Activated naive CD4-positive, alpha-beta T cell treated with anti-CD3 and anti-CD28 coated beads, Interleukin-2, amount 50 U/mL, for 16 hours (primary cell): ENCODE results near the gene AJAP1.

Experiments
- DNase-seq: peaks from one replicate; pipeline ENCODE4 v3.0.0-alpha.2; 2020

The AJAP1 gene

GRCh38 chr1:4631321-4631720, 23.1 kb upstream of the AJAP1 start:
- DNase-seq, result no peak

GRCh38 chr1:4633346-4633745, 21.1 kb upstream of the AJAP1 start:
- DNase-seq, result no peak

DNA sequence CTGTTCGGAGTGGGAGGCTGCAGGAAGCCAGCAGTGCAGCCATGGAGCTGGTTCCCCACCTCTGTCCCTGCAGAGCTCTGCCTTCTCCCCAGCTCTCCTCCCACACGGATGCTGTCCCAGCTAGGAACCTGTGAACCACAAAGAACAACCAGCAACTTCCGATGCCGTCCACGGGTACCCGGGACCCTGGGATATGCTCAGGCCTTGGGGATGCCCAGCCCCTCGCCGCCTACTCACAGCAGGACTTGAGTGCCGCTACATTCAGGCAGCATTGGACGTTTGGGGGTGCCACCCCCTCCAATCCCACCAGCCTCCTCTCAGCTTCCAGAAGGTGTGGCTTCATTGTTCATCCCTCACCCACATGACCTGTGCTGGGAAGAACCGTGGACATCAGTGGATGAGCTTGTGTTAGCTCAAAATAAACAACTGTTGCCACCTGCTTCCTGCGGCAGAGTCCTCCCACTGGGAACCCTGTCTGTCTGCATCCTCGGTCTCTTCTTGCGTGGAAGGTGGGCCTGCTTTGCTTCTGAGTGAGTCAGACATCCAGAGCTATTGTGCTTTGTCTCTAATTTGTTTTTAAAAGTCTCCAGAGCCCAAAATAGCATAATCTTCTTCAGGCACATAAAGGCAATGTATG, 20.1 kb upstream of the AJAP1 start:
- DNase-seq, result no peak

GRCh38 chr1:4634793-4635406, 19.5 kb upstream of the AJAP1 start:
- DNase-seq, result no peak

DNA sequence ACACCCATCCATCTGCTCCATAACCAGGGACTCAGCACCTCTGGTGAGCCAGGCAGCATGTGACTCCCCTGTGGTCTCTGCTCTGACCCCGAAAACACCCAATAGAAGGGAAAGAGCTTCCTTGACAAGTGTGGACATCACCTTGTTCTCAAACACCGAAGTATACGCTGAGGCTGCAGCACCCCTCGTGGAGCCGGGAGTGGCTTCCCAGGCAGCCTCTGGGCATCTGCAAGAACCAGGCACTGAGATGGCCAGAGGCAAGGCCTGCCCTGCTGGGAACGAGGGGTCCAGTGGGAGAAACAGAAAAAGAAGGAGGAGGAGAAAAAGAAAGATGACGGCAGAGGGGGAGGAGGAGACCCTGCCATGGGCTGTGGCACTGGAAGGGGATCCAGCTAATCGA, 18.2 kb upstream of the AJAP1 start:
- DNase-seq, result no peak

DNA sequence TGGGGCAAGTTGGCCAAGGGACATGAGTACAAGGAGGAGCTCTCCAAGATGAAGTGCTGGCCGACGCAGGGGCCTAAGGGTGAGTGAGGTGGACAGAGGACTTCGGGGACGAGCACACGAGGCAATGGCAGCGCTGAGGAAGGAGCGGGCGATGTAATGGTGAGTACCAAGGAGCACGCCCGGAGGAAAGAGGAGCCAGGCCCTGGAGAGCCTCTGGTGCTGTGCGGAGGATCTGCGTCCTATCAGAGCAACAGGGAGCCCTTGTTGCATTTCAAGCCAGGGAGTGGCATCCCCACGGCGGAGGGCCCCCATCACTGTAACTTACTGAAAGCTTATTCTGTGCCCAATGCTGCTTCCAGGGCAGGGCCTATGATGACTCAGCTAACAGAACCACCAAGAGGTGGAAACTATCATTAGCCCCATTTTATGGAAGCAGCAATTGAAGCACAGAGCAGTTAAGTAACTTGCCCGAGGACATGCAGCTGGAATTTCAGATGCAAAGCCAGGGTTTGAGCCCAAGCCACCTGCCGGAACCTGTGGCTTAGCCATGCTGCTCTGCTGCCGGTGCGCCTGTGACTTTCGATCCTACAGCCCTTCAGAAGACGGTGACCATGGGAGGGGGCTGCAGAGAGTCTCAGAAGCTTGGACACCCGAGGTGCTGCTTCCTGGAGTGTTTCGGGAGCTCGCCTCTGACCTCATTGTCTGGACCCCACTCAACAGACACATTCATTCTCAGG, 17.6 kb upstream of the AJAP1 start:
- no peak for DNase-seq

DNA sequence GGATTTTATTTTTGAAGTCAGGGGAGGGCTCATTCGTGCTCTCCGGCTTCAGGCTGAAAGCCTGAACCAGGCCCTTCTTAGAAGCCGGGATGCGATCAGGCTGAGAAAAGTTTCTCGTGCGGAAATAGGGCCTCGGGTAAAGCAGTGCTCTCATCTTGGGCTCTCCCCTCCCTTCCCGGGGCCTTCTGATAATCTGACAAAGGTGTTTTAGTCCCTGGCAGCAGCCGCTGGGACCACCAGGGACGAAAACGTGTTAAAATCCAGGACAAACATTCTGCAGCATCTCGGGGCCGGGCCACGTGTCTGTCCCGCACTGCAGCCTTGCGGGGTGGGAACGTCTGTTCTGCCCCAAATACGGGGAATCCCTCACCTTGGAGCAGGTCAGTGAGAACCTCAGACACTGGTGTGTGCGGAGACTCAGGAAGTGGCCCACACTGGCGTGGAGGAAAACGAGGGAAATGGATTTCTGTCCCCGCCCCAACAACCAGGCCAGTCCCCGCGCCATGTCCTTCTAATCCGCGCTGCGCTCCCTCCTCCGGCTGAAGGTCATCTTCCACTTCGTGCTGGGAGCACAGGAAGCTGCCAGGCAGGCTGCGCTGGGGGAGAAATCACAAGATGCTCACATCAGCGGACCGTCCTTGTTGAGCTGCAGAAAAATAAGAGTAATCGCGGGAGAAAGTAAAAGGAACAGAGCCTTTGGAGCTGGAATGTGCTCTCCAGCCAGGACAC, 16.6 kb upstream of the AJAP1 start:
- no peak for DNase-seq

- DNase-seq, result no peak
These were observed 16.1 kb upstream of the AJAP1 start for GRCh38 chr1:4638345-4638729.

GRCh38 chr1:4640931-4641330, 13.5 kb upstream of the AJAP1 start:
- no peak for DNase-seq

- no peak for DNase-seq
These were observed 7.0 kb upstream of the AJAP1 start for GRCh38 chr1:4647391-4647790.

DNA sequence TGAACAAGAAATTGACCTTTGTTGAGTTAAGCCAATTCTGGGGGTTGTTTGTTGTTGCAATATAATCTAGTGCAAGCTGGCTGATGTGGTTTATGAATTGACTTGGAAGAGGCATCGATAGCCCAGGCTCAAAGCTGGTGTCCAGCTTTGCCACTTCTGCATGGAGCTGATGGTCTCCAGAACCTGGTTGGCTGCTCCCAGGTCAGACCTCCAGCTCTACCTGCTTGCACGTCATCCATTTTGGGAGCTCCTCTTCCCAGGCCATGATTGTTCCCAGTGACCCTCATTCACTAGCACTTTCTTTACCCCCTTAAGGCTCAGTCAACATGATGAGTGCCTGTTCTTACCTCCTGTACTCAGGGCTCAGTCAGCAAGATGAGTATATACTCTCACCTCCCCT, 5.8 kb upstream of the AJAP1 start:
- DNase-seq, result no peak

DNA sequence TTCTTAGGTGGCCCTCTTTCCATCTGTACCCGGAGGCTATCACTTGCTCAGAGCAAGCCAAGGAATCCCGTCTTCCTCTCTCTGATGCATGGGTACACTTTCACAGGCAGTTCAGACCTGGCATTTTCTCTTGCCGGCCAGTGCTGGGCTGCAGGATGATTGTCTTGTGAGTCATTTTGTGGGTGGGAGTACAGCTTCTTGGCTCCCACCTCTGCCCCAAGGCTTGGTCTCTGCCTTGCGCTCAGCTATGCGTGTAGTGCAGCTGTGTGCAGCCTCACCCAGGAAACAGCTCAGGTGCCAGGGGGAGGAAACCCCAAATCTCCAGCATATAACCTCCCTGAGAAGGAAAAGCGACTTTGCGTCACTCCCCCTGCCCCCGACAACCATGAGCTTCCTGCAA, 3.9 kb upstream of the AJAP1 start:
- DNase-seq, result no peak

DNA sequence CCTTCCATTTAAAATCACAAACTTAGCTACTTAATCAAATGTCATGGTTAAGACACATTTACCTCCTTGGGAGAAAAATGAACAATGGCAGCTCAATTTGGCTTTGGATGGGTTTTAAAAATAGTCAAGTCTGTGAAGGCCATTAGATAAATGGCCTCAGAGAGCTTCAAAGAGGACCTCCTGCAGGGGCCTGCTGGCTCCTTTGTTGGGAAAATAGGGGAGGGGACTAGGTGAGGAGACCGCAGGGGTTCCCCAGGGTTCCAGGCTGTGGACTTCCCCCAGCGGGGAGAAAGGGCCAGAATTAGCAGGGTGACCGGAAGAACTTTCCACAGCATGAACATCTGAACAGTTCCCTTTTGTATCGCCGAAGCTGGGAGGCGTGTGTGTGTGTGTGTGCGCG, 3.4 kb upstream of the AJAP1 start:
- no peak for DNase-seq

DNA sequence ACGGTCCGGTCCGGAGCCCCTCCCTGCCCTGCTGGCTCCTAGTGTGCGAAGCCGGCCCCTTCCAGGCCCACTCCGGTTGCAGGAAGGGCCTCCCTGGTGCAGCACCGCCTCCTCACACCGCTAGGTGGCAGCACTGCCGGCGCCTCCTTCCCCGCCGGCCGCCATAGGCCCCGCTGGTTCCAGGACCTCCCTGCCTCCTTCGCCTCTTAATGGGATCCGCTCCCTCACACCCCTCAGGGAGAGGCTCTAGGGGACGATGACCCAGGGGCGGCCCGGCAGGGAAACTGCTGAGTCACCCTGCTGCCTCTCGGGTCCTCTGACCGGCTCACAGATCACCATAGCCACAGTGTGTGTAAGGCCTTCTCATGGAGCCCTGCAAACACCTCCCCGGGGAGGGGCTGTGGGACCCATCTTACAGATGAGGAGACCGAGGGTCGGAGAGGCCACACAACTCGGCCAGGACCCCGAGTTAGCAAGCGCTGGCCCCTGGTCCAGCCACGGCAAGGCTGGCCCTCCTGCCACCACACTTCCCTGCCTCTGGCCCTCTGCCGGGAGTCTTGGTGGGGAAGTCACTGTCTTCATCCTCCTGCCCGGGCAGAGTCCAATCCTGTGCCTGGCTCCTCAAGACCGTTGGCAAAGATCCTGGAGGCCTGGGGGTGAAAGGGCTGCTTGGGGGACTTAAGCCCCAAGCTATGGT, 1.6 kb upstream of the AJAP1 start:
- DNase-seq, result peak; percentile 62

DNA sequence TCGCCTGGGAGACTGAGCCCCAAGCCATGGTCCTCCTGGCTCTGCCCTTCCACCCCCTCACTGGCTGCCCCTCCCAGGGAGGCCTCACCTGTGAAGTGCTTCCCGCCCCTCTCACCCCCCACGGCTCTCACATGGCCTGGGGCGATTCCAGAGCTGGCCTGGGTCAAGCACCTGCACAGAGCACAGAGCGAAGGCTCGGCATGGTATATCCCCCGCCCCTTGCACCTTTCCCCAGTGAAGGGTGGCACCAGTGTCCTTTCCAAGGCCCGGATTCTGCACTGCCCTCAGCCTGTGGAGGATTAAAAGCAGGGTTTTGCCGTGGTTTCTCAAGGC, 1.1 kb upstream of the AJAP1 start:
- DNase-seq, result no peak

DNA sequence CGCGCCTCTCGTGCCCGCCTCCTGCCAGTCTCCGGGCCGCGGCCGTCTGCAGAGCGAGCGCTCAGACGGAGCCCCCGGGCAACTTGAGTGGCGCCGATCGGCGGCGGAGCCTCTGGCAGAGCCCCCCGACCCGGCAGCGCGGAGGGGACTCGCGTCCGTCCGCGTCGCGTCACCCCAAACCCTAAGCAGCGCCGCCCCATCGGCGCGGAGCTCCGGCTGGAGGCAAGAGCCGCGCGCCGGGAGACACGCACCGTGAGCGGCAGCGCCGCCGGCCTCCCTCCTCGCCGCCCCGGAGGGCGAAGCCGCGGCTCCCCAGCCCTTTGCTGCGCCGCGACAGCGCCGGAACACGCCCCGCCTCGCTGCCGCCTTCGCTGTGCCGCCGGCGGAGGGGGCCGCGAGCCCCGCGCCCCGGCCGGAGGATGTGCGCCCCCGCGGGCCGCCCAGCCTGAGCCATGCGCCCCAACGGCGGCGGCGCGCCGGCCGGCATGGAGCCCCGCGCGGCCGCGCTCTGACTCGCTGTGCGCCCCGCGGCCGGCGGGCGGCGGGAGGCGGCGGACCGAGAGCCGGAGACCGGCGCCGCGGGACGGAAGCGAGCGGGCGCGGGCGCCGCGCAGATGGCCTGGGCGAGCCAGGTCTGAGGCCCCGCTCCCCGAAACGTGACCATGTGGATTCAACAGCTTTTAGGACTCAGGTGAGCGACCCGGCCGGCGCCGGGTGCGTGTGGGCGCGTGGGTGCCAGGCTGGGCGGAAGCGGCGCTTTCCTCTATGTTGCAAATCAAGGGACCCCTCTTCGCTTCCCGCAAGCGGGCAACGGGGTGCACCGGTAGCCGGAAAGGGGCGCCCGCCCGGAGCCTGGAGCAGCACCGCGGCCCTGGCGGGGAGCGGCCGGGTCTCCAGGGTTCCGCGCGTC, 610 bp downstream of the AJAP1 start:
- no peak for DNase-seq

- DNase-seq, result no peak
These were observed 1.5 kb downstream of the AJAP1 start for GRCh38 chr1:4655674-4656532.

DNA sequence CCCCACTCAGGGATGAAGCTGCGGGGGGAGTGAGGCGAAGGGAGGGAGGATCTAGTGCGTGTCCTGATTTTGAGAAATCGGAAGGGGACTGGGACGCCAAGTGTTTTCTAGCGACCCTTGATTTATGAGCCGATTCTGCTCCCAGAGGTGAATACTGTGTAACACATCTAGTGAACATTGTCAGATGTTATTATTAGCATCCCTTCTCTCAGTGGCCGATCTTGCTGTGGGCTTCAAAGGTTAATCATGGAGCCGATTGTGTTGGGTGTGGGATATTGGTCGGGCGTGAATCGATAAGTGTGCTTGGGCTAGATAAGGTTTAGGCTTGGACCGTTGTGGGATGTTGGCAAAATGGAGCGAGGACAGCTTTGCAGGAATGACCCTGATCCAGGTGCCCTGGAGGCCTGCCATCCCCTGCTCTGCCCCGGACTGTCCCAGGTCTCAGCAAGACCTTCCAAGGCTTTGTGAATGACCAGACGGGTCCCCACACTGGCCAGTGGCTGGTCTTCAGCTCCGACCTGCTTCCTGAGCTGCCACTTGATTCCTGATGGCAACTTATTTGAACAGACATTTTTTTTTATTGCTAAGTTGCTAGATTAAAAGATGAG, 2.2 kb downstream of the AJAP1 start:
- no peak for DNase-seq

DNA sequence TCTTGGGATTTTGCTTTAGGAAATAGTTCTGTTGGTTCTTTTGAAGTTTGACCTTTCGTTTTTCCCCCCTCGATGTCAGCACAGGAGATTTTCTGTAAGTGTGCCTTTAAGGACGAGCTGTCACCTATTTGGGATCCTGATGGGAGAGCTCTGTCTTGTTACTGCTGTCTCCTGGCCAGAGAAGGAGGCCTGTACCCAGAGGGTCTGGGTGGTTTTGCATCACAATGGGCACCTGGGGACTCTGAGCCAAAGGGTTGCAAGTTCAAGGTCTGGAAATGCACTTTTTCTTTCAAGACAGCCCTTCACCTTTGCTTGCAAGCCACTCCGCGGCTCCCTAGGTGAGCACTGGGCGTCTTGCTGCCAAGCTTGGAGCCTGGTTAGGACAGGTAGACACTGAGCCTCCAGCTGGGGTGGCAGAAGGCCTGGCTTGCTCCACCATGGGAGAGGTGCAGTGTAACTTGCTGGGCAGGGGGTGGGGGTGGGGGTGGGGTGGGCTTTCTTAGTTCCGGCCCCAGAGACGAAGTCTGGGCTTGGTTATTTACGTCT, 2.9 kb downstream of the AJAP1 start:
- no peak for DNase-seq

DNA sequence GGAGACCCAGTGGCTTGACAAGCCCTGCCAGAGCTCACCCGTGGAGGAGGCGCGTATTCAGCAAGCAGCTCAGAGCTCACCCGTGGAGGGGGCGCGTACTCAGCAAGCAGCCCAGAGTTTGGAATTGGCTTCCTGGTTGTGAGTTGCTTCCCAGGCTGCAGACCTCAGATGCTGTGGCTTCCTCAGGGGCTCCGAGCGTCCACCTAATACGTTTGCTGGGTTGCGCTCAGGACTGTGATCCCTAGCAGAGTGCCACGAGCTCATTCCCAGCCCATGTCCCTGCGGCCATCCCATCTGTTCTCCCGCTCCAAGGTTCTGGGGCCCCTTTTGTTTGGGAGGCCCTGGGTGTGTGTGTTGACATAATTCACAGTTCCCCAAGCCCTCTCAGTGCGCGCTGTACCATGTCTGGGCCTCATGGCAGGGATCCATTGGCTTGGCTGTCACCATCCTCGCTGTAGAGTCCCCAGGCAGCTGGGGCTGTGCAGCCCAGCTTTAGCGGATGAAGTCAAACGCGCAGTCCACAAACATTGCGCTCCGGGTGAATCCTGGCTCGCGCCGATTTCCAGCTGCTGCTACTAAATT, 3.6 kb downstream of the AJAP1 start:
- no peak for DNase-seq
